Transverse colon (tissue), 4 donors: ENCODE data around the gene ARHGAP33. TPM values are rescaled to one million over a fixed set of nuclear protein-coding genes. Genes with fewer than 3 reads are reported as not detected.

Experiments
- DNase-seq: peaks from one replicate; pipeline ENCODE4 v3.0.0-alpha.2; 2019
- H3K27ac ChIP-seq, 4 donors: fragments of 200-600 bp; sonication (generic); 2 replicates each; pipeline ENCODE4 v1.5.1; 2016 to 2018; ENCODE audit warnings: inconsistent platforms in 4 of 4
- H3K27me3 ChIP-seq: fragments of 200-600 bp; sonication (generic); 2 replicates; pipeline ENCODE4 v1.5.1; 2017; ENCODE audit warnings: inconsistent platforms
- H3K36me3 ChIP-seq, 4 donors: fragments of 200-600 bp; sonication (generic); 2 replicates each; pipeline ENCODE4 v1.5.1; 2017 to 2019; ENCODE audit warnings: inconsistent platforms in 4 of 4
- H3K4me1 ChIP-seq, 4 donors: fragments of 200-600 bp; sonication (generic); 2 replicates each; pipeline ENCODE4 v1.5.1; 2017 to 2020; ENCODE audit warnings: inconsistent platforms in 4 of 4
- H3K4me3 ChIP-seq, 4 donors: fragments of 200-600 bp; sonication (generic); 1 replicate in 1 of 4; 2 replicates in 3 of 4; pipeline versions ENCODE4 v1.5.1 to v1.6.1; 2017 to 2019; ENCODE audit warnings: inconsistent platforms in 4 of 4
- H3K9me3 ChIP-seq, 2 donors: fragments of 200-600 bp; sonication (generic); 2 replicates each; pipeline ENCODE4 v1.5.1; 2017 to 2019; ENCODE audit warnings: inconsistent platforms in 2 of 2
- EP300 ChIP-seq: sonication (generic); formaldehyde crosslinking; IDR thresholded peaks from one replicate; pipeline ENCODE4 v1.6.1; 2017; ENCODE audit warnings: antibody characterized with exemption, low read depth
- POLR2A ChIP-seq: fragments of 450-650 bp; IDR thresholded peaks from one replicate; pipeline ENCODE4 v1.6.1; 2016; ENCODE audit warnings: antibody characterized with exemption, mild to moderate bottlenecking, moderate library complexity
- POLR2AphosphoS5 ChIP-seq, 3 donors: sonication (generic); formaldehyde crosslinking; IDR thresholded peaks; one replicate each; pipeline ENCODE4 v1.6.1; 2016; ENCODE audit warnings: antibody characterized with exemption in 3 of 3
- WGBS, 2 donors: methylation state at CpG; one replicate each; pipeline ENCODE4 v1.1.5; 2018; ENCODE audit warnings: low coverage in 1 of 2; 5-methylcytosine and 5-hydroxymethylcytosine counted together
- in situ Hi-C, 4 donors: fragments of 200-750 bp; cut with MboI; loops; one replicate each; pipeline versions ENCODE4 v1.15.0 to v1.15.1; 2017; ENCODE audit warnings: low sequenced_read_pairs in 3 of 4, low pct_ligation_motif_present in 1 of 4, low pct_unique_long_range_greater_than_20kb in 1 of 4
- intact Hi-C: fragments of 100-400 bp; cut with DNase I; formaldehyde crosslinking; loops from one replicate; pipeline ENCODE4 v1.15.1; 2023; ENCODE audit warnings: low total_unique reads
- total RNA-seq, 4 donors: library from RNA; depleted of rRNA; stranded (reverse); fragments of >200 nt; gene quantifications; one replicate each; pipeline ENCODE4 v1.1.0, GENCODE V29; 2016
- TF ChIP-seq, protein P1 (sequence below), 5 experiments: fragments of 200-600 bp in 3 of 5; fragments of 450-650 bp in 2 of 5; sonication (generic) in 3 of 5; IDR thresholded peaks; 1 replicate in 2 of 5; 2 replicates in 3 of 5; pipeline ENCODE4 v1.5.1; 2016 to 2017; ENCODE audit warnings: antibody characterized with exemption in 5 of 5, inconsistent platforms in 3 of 5, mild to moderate bottlenecking in 2 of 5, moderate library complexity in 1 of 5

The ARHGAP33 gene
- total RNA-seq, 4 donors from 2014 or later, result 6.7 to 70.3 (median 17.2) TPM

DNA sequence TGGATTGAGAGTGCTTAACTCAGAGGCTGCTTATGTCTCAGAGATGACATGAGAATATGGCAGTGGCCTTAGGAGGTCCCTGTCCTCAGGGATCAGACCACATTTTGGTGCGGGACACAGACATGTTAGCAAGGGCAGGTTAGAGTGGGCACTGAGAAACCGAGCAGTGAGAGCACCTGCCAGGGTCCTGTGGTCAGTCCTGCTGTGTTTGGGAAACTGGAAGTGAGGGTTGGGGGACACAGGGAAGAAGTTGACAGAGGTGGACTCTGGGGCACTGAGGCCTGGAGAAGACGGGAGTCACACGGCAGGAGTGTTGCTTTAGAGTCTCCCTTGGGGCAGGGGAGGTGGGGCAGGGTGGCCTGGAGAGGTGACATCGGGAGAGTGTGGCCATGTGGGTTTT, 40.5 kb upstream of the ARHGAP33 start:
- H3K36me3 ChIP-seq, result peaks cover 0 to 32% (median 13%) of the 10 kb centered on the region in 4 donors
- H3K27me3 ChIP-seq, result no peaks in the 10 kb centered on the region
- DNase-seq, result no peak
- H3K4me1 ChIP-seq, result peaks cover 2 to 5% (median 3%) of the 10 kb centered on the region in 4 donors
- H3K27ac ChIP-seq, result no peak overlapping the region
- H3K4me3 ChIP-seq, result no peak overlapping the region
- intact Hi-C loops, result no loop called here
- no peaks in the 10 kb centered on the region for H3K9me3 ChIP-seq
- WGBS, 2 donors, result 88% methylated on average over 5 of the region's 5 CpGs; no CpG with 5 or more reads in 1 of the 2 donors
- in situ Hi-C loops, result no loop called here
- TF ChIP-seq, protein P1, sequence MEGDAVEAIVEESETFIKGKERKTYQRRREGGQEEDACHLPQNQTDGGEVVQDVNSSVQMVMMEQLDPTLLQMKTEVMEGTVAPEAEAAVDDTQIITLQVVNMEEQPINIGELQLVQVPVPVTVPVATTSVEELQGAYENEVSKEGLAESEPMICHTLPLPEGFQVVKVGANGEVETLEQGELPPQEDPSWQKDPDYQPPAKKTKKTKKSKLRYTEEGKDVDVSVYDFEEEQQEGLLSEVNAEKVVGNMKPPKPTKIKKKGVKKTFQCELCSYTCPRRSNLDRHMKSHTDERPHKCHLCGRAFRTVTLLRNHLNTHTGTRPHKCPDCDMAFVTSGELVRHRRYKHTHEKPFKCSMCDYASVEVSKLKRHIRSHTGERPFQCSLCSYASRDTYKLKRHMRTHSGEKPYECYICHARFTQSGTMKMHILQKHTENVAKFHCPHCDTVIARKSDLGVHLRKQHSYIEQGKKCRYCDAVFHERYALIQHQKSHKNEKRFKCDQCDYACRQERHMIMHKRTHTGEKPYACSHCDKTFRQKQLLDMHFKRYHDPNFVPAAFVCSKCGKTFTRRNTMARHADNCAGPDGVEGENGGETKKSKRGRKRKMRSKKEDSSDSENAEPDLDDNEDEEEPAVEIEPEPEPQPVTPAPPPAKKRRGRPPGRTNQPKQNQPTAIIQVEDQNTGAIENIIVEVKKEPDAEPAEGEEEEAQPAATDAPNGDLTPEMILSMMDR (IDR thresholded peaks at IDR 0.05), result no peak
- TF ChIP-seq EP300 (no peak), POLR2AphosphoS5 (IDR thresholded peaks at IDR 0.05) (no peak), POLR2A (no peak)

DNA sequence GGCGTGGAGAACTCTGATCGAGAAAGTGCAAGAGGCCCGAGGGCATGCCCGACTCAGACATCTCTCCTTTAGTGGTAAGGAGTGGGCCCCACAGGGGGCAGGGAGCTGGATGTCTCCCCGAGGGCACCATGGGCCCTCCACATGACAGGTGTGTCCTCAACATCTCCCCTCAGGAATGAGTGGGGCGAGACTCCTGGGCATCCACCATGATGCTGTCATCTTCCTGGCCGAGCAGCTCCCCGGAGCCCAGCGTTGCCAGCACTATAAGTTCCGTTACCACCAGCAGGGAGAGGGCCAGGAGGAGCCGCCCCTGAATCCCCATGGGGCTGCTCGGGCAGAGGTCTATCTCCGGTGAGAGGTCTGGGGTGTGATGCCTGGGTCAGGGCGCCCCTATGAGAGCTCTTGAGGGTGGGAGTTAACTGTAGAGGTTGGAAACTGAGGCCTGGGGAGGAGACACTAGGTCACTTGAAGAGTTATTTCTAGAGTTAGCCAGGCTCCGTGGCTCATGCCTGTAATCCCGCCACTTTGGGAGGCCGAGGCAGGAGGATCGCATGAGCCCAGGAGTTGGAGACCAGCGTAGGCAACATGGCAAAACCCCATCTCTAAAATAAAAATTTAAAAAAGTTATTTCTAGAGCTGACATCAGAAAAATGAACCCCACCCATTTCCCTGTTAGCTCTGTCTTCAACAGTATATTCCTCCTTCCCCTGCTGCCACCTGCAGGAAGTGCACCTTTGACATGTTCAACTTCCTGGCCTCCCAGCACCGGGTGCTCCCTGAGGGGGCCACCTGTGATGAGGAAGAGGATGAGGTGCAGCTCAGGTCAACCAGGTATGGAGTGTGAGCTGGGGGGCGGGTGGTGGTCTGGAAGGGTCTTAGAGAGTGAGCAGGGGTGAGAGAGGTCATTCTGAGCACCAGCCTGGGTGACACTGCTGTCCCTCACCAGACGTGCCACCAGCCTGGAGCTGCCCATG, 38.2 kb upstream of the ARHGAP33 start:
- TF ChIP-seq, protein P1 (IDR thresholded peaks at IDR 0.05), result peak in 3 of 5 experiments; percentile 15 to 25 (median 22)
- TF ChIP-seq EP300 (no peak), POLR2AphosphoS5 (IDR thresholded peaks at IDR 0.05) (no peak), POLR2A (no peak)
- H3K4me1 ChIP-seq, result peaks cover 4 to 14% (median 9%) of the 10 kb centered on the region in 4 donors
- intact Hi-C loops (no loop called here), in situ Hi-C loops (no loop called here)
- no peaks in the 10 kb centered on the region for H3K9me3 ChIP-seq
- WGBS, 2 donors, result 81% methylated on average over 22 of the region's 22 CpGs; no CpG with 5 or more reads in 1 of the 2 donors
- H3K4me3 ChIP-seq, result no peak overlapping the region
- no peak overlapping the region for H3K27ac ChIP-seq
- no peaks in the 10 kb centered on the region for H3K27me3 ChIP-seq
- no peak for DNase-seq
- peaks cover 0 to 15% (median 3%) of the 10 kb centered on the region in 4 donors for H3K36me3 ChIP-seq

DNA sequence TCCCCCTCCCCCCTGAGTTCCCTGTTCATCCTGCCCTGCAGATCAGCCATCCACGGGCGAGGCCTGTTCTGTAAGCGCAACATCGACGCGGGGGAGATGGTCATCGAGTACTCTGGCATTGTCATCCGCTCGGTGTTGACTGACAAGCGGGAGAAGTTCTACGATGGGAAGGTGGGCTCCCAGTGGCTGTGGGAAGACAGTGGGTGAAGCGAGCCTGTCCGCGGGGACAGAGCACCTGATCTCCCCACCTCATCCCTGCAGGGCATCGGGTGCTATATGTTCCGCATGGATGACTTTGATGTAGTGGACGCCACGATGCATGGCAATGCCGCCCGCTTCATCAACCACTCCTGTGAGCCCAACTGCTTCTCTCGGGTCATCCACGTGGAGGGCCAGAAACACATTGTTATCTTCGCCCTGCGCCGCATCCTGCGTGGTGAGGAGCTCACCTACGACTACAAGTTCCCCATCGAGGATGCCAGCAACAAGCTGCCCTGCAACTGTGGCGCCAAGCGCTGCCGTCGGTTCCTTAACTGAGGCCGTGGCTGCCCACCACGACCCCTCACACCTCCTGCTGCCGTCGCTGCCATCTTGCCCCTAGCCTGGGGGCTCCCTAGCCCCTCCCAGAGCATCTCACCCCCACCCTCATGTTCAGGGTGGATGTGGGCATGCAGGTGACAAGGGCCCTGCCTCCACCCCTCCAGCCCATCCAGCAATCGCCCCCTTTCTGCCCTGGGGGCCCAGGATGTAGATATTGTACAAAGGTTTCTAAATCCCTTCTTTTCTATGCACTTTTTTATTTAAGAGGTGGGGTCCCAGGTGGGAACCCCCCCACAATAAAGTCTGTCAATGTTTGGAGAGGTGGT, 37.1 kb upstream of the ARHGAP33 start:
- intact Hi-C loops (no loop called here), in situ Hi-C loops (no loop called here)
- Histone ChIP-seq H3K9me3 (no peaks in the 10 kb centered on the region), H3K27ac (no peak overlapping the region), H3K4me3 (no peak overlapping the region), H3K36me3 (peaks cover 0 to 11% (median 3%) of the 10 kb centered on the region in 4 donors), H3K27me3 (no peaks in the 10 kb centered on the region), H3K4me1 (peaks cover 4 to 14% (median 9%) of the 10 kb centered on the region in 4 donors)
- no peak for DNase-seq
- WGBS, 2 donors, result 91 to 100% methylated on average over 2 to 37 of the region's 37 CpGs
- TF ChIP-seq EP300 (no peak), POLR2A (no peak), POLR2AphosphoS5 (IDR thresholded peaks at IDR 0.05) (no peak)
- TF ChIP-seq, protein P1 (IDR thresholded peaks at IDR 0.05), result no peak

DNA sequence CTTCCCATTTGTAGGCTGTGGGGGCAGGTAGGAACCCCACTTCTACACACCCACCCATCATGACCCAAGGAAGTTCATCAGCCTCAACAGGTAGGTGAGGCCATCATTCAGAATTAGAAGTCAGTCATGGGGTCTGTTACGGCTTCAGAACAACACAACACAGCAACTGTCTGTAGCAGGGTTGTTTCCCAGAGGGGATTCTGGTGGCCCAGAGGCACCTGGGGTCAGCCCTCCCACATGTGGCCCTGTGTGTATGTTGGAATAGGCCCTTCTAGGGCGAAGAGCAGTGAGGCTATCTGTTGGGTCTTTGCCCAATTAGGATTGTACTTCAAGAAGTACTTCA, 36.5 kb upstream of the ARHGAP33 start:
- H3K36me3 ChIP-seq, result peaks cover 0 to 10% (median 3%) of the 10 kb centered on the region in 4 donors
- in situ Hi-C loops, result no loop called here

More for the DNA sequence above, 36.5 kb upstream of the ARHGAP33 start:
- H3K27me3 ChIP-seq, result no peaks in the 10 kb centered on the region
- intact Hi-C loops, result no loop called here
- DNase-seq, result no peak
- peak overlapping the region in 1 of 4 donors; percentile 97 for H3K27ac ChIP-seq
- no peak for TF ChIP-seq EP300
- TF ChIP-seq POLR2A, result no peak
- TF ChIP-seq, protein P1 (IDR thresholded peaks at IDR 0.05), result no peak
- TF ChIP-seq POLR2AphosphoS5 (IDR thresholded peaks at IDR 0.05), result no peak
- no peaks in the 10 kb centered on the region for H3K9me3 ChIP-seq
- 97% methylated on average over 2 of the region's 2 CpGs; no CpG with 5 or more reads in 1 of the 2 donors for WGBS, 2 donors
- peaks cover 4 to 14% (median 9%) of the 10 kb centered on the region in 4 donors for H3K4me1 ChIP-seq
- no peak overlapping the region for H3K4me3 ChIP-seq
